ENCODE results near the gene COBL.

DNA sequence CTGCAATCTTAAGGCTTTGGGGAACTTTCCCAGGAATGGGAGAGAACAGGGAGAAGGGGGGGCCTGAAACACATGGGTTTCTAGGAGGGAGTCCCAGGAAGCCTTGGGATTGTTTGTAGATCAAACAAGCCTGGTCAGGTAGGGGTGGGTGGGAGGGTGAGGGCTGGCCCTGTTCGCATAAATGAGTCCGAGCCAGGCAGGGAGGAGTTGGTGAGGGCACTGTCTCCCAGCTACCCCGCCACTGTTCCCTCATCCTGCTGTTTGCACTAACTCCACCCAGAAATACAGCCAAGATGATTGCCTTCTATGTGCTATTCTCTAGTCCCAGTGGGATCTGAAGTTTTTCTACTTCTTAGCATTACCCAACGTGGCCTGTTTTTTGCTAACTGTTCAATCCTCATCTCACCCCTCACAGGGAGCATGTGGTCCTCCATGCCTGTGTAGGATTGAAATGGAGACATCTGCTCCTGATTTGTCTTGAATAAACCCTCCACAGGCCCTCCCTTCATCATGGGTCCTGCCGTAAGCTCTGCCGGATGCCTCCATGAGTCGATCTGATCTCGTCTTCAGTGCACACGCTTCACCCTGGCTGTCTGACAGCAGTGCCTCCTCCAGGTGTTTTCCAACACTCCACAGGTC, 257.0 kb downstream of the COBL start:
- no peak for TF ChIP-seq EZH2 (IDR thresholded peaks at IDR 0.05; ENCODE audit: borderline replicate concordance, low read depth, low read length, severe bottlenecking)
- TF ChIP-seq POLR2A (IDR thresholded peaks at IDR 0.05; ENCODE audit: low read depth, low read length), result no peak
- TF ChIP-seq, protein P1, sequence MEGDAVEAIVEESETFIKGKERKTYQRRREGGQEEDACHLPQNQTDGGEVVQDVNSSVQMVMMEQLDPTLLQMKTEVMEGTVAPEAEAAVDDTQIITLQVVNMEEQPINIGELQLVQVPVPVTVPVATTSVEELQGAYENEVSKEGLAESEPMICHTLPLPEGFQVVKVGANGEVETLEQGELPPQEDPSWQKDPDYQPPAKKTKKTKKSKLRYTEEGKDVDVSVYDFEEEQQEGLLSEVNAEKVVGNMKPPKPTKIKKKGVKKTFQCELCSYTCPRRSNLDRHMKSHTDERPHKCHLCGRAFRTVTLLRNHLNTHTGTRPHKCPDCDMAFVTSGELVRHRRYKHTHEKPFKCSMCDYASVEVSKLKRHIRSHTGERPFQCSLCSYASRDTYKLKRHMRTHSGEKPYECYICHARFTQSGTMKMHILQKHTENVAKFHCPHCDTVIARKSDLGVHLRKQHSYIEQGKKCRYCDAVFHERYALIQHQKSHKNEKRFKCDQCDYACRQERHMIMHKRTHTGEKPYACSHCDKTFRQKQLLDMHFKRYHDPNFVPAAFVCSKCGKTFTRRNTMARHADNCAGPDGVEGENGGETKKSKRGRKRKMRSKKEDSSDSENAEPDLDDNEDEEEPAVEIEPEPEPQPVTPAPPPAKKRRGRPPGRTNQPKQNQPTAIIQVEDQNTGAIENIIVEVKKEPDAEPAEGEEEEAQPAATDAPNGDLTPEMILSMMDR (IDR thresholded peaks at IDR 0.05; ENCODE audit: extremely low read depth in 1 of 2, insufficient read depth in 1 of 2, low read depth in 1 of 2, low read length in 2 of 2), result no peak
- no peak for TF ChIP-seq MYC (IDR thresholded peaks at IDR 0.05; ENCODE audit: low read depth, low read length)
